Measurements from ENCODE around the gene PVRIG.
"Not testable (repeated sequence)": the region's sequence is repeated elsewhere in the genome, so short reads cannot be mapped to it uniquely, and the experiment has no call there.

The PVRIG gene

GRCh38 chr7:100247152-100247757, 27.5 kb downstream of the PVRIG start:
- Histone ChIP-seq H3K9me2 (replicated peaks; ENCODE audit: low read depth, low read length) (no peaks in the 10 kb centered on the region), H3K9me3 (ENCODE audit: insufficient read depth, low read depth, low read length) (no peaks in the 10 kb centered on the region), H3F3A (ENCODE audit: low read depth) (no peaks in the 10 kb centered on the region), H4K20me1 (ENCODE audit: insufficient read depth, low read length, poor library complexity, severe bottlenecking) (no peaks in the 10 kb centered on the region), H3K4me3 (ENCODE audit: low read length, poor library complexity, severe bottlenecking) (no peak overlapping the region), H3K79me2 (ENCODE audit: insufficient read depth, low read length) (0 out of 2 replicates have a peak, but pooled peaks cover 3% of the 10 kb centered on the region), H3K36me3 (ENCODE audit: insufficient read depth, low read length) (no peaks in the 10 kb centered on the region), H3K27me3 (ENCODE audit: insufficient read depth, low read length, poor library complexity, severe bottlenecking) (no peaks in the 10 kb centered on the region), H3K4me2 (ENCODE audit: low read depth, low read length, poor library complexity, severe bottlenecking) (no peak overlapping the region), H3K9ac (ENCODE audit: low read depth, low read length, poor library complexity, severe bottlenecking) (no peak overlapping the region), H3K4me1 (ENCODE audit: insufficient read depth, low read length, poor library complexity, severe bottlenecking) (no peaks in the 10 kb centered on the region), H2AFZ (ENCODE audit: low read length) (no peak overlapping the region)
- TF ChIP-seq EZH2phosphoT487 (IDR thresholded peaks at IDR 0.05; ENCODE audit: borderline replicate concordance) (no peak), CTCF (conservative IDR thresholded peaks at IDR 0.05; ENCODE audit: low read length) (no peak)

DNA sequence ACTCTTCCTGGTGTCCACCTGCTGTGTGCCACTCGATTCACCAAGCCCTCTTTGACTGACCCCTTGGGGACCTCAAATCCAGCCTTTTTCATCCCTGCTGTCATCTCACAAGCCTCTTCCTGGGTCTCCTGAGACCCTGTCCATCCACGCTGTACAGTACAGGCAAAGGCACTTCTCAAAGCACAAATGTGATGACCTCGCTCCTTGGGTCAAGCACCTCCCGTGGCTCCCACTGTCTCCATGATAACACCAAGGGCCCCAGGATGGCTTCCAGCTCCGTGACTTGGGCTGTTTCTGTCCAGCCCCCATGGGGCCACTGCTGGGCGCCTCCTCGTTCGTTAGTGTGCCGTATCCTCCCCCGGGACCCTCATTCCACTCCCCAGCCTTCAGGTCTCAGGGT, 28.7 kb downstream of the PVRIG start:
- Histone ChIP-seq H3F3A (ENCODE audit: low read depth) (no peaks in the 10 kb centered on the region), H3K9me3 (ENCODE audit: insufficient read depth, low read depth, low read length) (no peaks in the 10 kb centered on the region), H3K9ac (ENCODE audit: low read depth, low read length, poor library complexity, severe bottlenecking) (no peak overlapping the region), H3K9me2 (replicated peaks; ENCODE audit: low read depth, low read length) (no peaks in the 10 kb centered on the region), H3K36me3 (ENCODE audit: insufficient read depth, low read length) (no peaks in the 10 kb centered on the region), H3K4me3 (ENCODE audit: low read length, poor library complexity, severe bottlenecking) (no peak overlapping the region), H2AFZ (ENCODE audit: low read length) (no peak overlapping the region), H3K27me3 (ENCODE audit: insufficient read depth, low read length, poor library complexity, severe bottlenecking) (no peaks in the 10 kb centered on the region), H3K4me2 (ENCODE audit: low read depth, low read length, poor library complexity, severe bottlenecking) (no peak overlapping the region), H4K20me1 (ENCODE audit: insufficient read depth, low read length, poor library complexity, severe bottlenecking) (no peaks in the 10 kb centered on the region), H3K79me2 (ENCODE audit: insufficient read depth, low read length) (0 out of 2 replicates have a peak, but pooled peaks cover 3% of the 10 kb centered on the region), H3K4me1 (ENCODE audit: insufficient read depth, low read length, poor library complexity, severe bottlenecking) (no peaks in the 10 kb centered on the region)
- TF ChIP-seq CTCF (conservative IDR thresholded peaks at IDR 0.05; ENCODE audit: low read length) (no peak), EZH2phosphoT487 (IDR thresholded peaks at IDR 0.05; ENCODE audit: borderline replicate concordance) (no peak)

- no peaks in the 10 kb centered on the region for H4K20me1 ChIP-seq (ENCODE audit: insufficient read depth, low read length, poor library complexity, severe bottlenecking)
- no peak overlapping the region for H3K4me2 ChIP-seq (ENCODE audit: low read depth, low read length, poor library complexity, severe bottlenecking)
- no peaks in the 10 kb centered on the region for H3K4me1 ChIP-seq (ENCODE audit: insufficient read depth, low read length, poor library complexity, severe bottlenecking)
- no peak overlapping the region for H3K4me3 ChIP-seq (ENCODE audit: low read length, poor library complexity, severe bottlenecking)
- no peak overlapping the region for H3K9ac ChIP-seq (ENCODE audit: low read depth, low read length, poor library complexity, severe bottlenecking)
- no peaks in the 10 kb centered on the region for H3K9me2 ChIP-seq (replicated peaks; ENCODE audit: low read depth, low read length)
- no peak overlapping the region for H2AFZ ChIP-seq (ENCODE audit: low read length)
- H3K36me3 ChIP-seq (ENCODE audit: insufficient read depth, low read length), result no peaks in the 10 kb centered on the region
- no peaks in the 10 kb centered on the region for H3K27me3 ChIP-seq (ENCODE audit: insufficient read depth, low read length, poor library complexity, severe bottlenecking)
- H3F3A ChIP-seq (ENCODE audit: low read depth), result no peaks in the 10 kb centered on the region
- TF ChIP-seq EZH2phosphoT487 (IDR thresholded peaks at IDR 0.05; ENCODE audit: borderline replicate concordance) (no peak), CTCF (conservative IDR thresholded peaks at IDR 0.05; ENCODE audit: low read length) (no peak)
- H3K9me3 ChIP-seq (ENCODE audit: insufficient read depth, low read depth, low read length), result no peaks in the 10 kb centered on the region
- no peaks in the 10 kb centered on the region for H3K79me2 ChIP-seq (ENCODE audit: insufficient read depth, low read length)
Observed at GRCh38 chr7:100257017-100257416, 37.3 kb downstream of the PVRIG start.

DNA sequence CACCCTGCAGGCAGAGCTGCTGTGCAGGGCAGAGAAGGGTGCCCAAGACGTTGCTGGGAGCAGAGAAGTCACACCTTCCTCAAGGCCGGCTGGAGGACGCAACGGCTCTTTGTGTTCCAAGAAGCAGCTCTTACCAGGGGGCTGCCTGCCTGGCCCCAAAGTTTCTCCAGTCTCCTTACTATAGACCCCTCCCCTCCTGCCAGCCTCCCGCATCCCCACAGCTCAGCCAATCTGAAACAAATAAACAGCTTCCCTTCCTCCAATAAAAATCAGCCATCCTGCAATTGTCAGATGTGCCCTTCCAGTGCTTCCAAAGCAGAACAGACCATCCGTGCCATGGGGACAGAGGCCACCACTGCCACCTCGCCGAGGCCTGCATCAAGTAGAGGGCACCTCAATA, 40.2 kb downstream of the PVRIG start:
- not testable (repeated sequence) for H2AFZ ChIP-seq (ENCODE audit: low read length); H3K27me3 ChIP-seq (ENCODE audit: insufficient read depth, low read length, poor library complexity, severe bottlenecking); H4K20me1 ChIP-seq (ENCODE audit: insufficient read depth, low read length, poor library complexity, severe bottlenecking); H3K4me3 ChIP-seq (ENCODE audit: low read length, poor library complexity, severe bottlenecking); H3F3A ChIP-seq (ENCODE audit: low read depth); H3K9me3 ChIP-seq (ENCODE audit: insufficient read depth, low read depth, low read length); H3K79me2 ChIP-seq (ENCODE audit: insufficient read depth, low read length); H3K4me1 ChIP-seq (ENCODE audit: insufficient read depth, low read length, poor library complexity, severe bottlenecking); H3K4me2 ChIP-seq (ENCODE audit: low read depth, low read length, poor library complexity, severe bottlenecking); H3K9ac ChIP-seq (ENCODE audit: low read depth, low read length, poor library complexity, severe bottlenecking); H3K36me3 ChIP-seq (ENCODE audit: insufficient read depth, low read length); H3K9me2 ChIP-seq (replicated peaks; ENCODE audit: low read depth, low read length)

- not testable (repeated sequence) for H3F3A ChIP-seq (ENCODE audit: low read depth); H3K4me1 ChIP-seq (ENCODE audit: insufficient read depth, low read length, poor library complexity, severe bottlenecking); H2AFZ ChIP-seq (ENCODE audit: low read length); H3K36me3 ChIP-seq (ENCODE audit: insufficient read depth, low read length); H4K20me1 ChIP-seq (ENCODE audit: insufficient read depth, low read length, poor library complexity, severe bottlenecking); H3K27me3 ChIP-seq (ENCODE audit: insufficient read depth, low read length, poor library complexity, severe bottlenecking); H3K9me3 ChIP-seq (ENCODE audit: insufficient read depth, low read depth, low read length); H3K4me2 ChIP-seq (ENCODE audit: low read depth, low read length, poor library complexity, severe bottlenecking); H3K9me2 ChIP-seq (replicated peaks; ENCODE audit: low read depth, low read length); H3K9ac ChIP-seq (ENCODE audit: low read depth, low read length, poor library complexity, severe bottlenecking); H3K4me3 ChIP-seq (ENCODE audit: low read length, poor library complexity, severe bottlenecking)
- H3K79me2 ChIP-seq (ENCODE audit: insufficient read depth, low read length), result peaks cover 12% of the 10 kb centered on the region; the same call in 1 of the 2 replicates
Observed at GRCh38 chr7:100262896-100263295, 43.1 kb downstream of the PVRIG start.

All from Loucy (cell line).